GM19395 (cell line): ENCODE measurements around the gene AQP2.

Source experiments
- ATAC-seq: cut with Tn5 transposase; IDR thresholded peaks from one replicate; pipeline ENCODE4 v1.9.1; 2021; ENCODE audit warnings: mild to moderate bottlenecking, moderate library complexity; ENCODE audit not compliant: unreplicated experiment

Gene AQP2

GRCh38 chr12:49967777-49968250 lies 17.3 kb downstream of the AQP2 start:
- ATAC-seq = peak; percentile 21

GRCh38 chr12:49968471-49968870 lies 17.9 kb downstream of the AQP2 start:
- no peak for ATAC-seq

- ATAC-seq = no peak
These were observed 18.5 kb downstream of the AQP2 start for GRCh38 chr12:49969027-49969426.

- no peak for ATAC-seq
These were observed 19.3 kb downstream of the AQP2 start for GRCh38 chr12:49969651-49970429.

GRCh38 chr12:49970658-49971057 lies 20.1 kb downstream of the AQP2 start:
- no peak for ATAC-seq

GRCh38 chr12:49971141-49971540 lies 20.6 kb downstream of the AQP2 start:
- no peak for ATAC-seq

GRCh38 chr12:49972129-49972528 lies 21.6 kb downstream of the AQP2 start:
- ATAC-seq = no peak

GRCh38 chr12:49972641-49973360 lies 22.3 kb downstream of the AQP2 start, which contains the start of gene AQP6:
Gene AQP6 (plus strand): TSS chr12:49972947. CDS start chr12:49973174, 227 bp downstream.
- no peak for ATAC-seq

- ATAC-seq = no peak
These were observed 22.9 kb downstream of the AQP2 start for GRCh38 chr12:49973361-49973830.

- ATAC-seq = no peak
These were observed 23.7 kb downstream of the AQP2 start for GRCh38 chr12:49974231-49974675.

GRCh38 chr12:49974677-49975317 lies 24.3 kb downstream of the AQP2 start:
- no peak for ATAC-seq

- no peak for ATAC-seq
These were observed 24.8 kb downstream of the AQP2 start for GRCh38 chr12:49975318-49975761.

- ATAC-seq = no peak
These were observed 26.0 kb downstream of the AQP2 start for GRCh38 chr12:49976557-49976956.

GRCh38 chr12:49978125-49978524 lies 27.6 kb downstream of the AQP2 start:
- no peak for ATAC-seq

- no peak for ATAC-seq
These were observed 28.6 kb downstream of the AQP2 start for GRCh38 chr12:49979016-49979586.

- no peak for ATAC-seq
These were observed 29.3 kb downstream of the AQP2 start for GRCh38 chr12:49979791-49980190.

GRCh38 chr12:49980501-49981349 lies 30.2 kb downstream of the AQP2 start:
- no peak for ATAC-seq

GRCh38 chr12:49982246-49983087 lies 31.9 kb downstream of the AQP2 start:
- ATAC-seq = no peak

GRCh38 chr12:49983892-49984291 lies 33.4 kb downstream of the AQP2 start:
- no peak for ATAC-seq
